ENCODE measurements around the gene ST6GALNAC4.

- no peak for TF ChIP-seq EP300 (IDR thresholded peaks at IDR 0.05)
- TF ChIP-seq CTCF (IDR thresholded peaks at IDR 0.05): no peak
- TF ChIP-seq POLR2A (IDR thresholded peaks at IDR 0.05; ENCODE audit: low read depth): no peak
- TF ChIP-seq POLR2AphosphoS5 (IDR thresholded peaks at IDR 0.05): no peak
These were observed 46.0 kb downstream of the ST6GALNAC4 start for GRCh38 chr9:127870887-127871286.

All from esophagus muscularis mucosa (tissue), 4 donors.